AG04449 (cell line): ENCODE measurements around the gene LDHAL6A.

Source experiments
- CTCF ChIA-PET: fragments of 350-600 bp; formaldehyde crosslinking; extraction: SDS; loops from one replicate; lab custom pipeline; 2021; ENCODE audit warnings: antibody characterized with exemption; lab: Yijun Ruan, JAX
- POLR2A ChIA-PET: fragments of 400-600, 350-600 bp; formaldehyde crosslinking; extraction: SDS; loops from one replicate; lab custom pipeline; 2020; ENCODE audit warnings: antibody characterized with exemption, inconsistent platforms; lab: Yijun Ruan, JAX
- DNase-seq: peaks from one replicate; pipeline ENCODE4 v3.0.0-alpha.2; 2010; ENCODE audit warnings: low read depth, low spot score
- H3K4me3 ChIP-seq: 2 replicates; pipeline ENCODE4 v1.5.1; 2011; ENCODE audit warnings: low read depth, mild to moderate bottlenecking, control low read depth, low read length
- TF ChIP-seq, protein P1 (sequence below): IDR thresholded peaks from one replicate; pipeline ENCODE4 v1.5.1; 2011; ENCODE audit warnings: mild to moderate bottlenecking, moderate library complexity, low read length, control low read depth, inconsistent platforms; ENCODE audit not compliant: insufficient read depth; ENCODE audit errors: missing control alignments

The LDHAL6A gene

DNA sequence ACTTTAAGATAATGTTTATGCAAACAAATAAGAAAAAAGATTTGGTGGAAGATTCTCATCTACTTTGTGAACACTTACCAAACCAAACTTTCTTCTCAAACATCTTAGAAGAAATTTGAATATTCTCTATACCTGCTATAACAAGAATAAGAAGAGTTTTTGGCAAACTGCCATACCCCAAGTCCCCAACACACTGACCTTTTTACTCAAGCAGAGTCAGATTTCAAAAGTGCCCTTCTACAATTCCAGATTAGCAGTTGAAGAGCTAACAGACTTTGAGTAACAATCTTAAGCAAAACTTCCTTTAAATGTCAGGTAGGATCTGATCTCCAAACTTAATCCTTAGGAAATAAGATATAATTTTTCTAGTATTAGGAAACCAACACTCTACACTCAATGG, 37.2 kb downstream of the LDHAL6A start:
- ChIA-PET POLR2A (no interaction called here), CTCF (interaction anchor here (1.0 to 1.2 kb wide), 2 partner anchors 47 to 177 kb away, joined by 3 to 4 read pairs; no protein-coding TSS in a partner anchor)
- TF ChIP-seq, protein P1, sequence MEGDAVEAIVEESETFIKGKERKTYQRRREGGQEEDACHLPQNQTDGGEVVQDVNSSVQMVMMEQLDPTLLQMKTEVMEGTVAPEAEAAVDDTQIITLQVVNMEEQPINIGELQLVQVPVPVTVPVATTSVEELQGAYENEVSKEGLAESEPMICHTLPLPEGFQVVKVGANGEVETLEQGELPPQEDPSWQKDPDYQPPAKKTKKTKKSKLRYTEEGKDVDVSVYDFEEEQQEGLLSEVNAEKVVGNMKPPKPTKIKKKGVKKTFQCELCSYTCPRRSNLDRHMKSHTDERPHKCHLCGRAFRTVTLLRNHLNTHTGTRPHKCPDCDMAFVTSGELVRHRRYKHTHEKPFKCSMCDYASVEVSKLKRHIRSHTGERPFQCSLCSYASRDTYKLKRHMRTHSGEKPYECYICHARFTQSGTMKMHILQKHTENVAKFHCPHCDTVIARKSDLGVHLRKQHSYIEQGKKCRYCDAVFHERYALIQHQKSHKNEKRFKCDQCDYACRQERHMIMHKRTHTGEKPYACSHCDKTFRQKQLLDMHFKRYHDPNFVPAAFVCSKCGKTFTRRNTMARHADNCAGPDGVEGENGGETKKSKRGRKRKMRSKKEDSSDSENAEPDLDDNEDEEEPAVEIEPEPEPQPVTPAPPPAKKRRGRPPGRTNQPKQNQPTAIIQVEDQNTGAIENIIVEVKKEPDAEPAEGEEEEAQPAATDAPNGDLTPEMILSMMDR, result no peak
- H3K4me3 ChIP-seq, result no peak overlapping the region
- DNase-seq, result no peak

DNA sequence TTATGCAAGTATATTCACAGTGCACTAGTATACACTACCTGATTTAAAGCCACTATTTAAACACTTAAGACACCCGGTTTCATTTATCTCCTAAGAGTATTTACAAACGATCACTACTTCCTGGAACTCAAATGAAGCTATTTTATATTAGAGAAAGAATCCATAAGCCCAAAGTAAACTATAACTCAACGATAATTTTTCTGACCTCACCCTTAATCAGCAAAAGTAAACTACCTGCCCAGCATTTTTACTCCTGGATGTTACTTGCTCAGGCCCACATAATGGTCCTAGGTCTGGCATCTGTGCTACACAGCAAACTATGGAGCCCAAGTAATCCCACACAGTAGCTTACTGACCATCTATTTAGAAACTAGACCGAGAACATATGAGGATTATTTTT, 37.7 kb downstream of the LDHAL6A start:
- TF ChIP-seq, protein P1, result no peak
- ChIA-PET CTCF (interaction anchor here (1.0 to 1.2 kb wide), 2 partner anchors 47 to 177 kb away, joined by 3 to 4 read pairs; no protein-coding TSS in a partner anchor), POLR2A (no interaction called here)
- H3K4me3 ChIP-seq, result no peak overlapping the region
- DNase-seq, result no peak

DNA sequence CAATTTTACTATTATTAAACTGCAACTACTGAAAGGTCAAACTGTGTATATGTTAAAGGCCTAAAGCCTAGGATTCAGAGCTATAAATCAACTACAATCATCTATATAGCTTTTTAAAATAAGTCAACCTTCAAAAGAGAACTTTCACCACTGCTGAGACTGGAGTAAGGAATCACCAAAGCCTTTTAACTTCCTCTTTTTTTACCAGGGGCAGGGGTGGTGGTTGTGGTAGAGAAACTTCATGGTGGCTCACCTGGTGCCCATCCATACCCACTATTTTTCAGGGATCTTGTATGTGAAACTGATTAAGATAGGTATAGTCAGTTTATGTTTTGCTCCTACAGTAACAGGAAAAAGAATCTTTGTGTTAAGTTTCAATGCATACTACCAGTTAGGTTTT, 39.6 kb downstream of the LDHAL6A start:
- ChIA-PET CTCF (no interaction called here), POLR2A (interaction anchor here (0.5 kb wide), 1 partner anchor 100 kb away, joined by 3 read pairs; no protein-coding TSS in a partner anchor)
- H3K4me3 ChIP-seq, result no peak overlapping the region
- TF ChIP-seq, protein P1, result no peak
- no peak for DNase-seq

DNA sequence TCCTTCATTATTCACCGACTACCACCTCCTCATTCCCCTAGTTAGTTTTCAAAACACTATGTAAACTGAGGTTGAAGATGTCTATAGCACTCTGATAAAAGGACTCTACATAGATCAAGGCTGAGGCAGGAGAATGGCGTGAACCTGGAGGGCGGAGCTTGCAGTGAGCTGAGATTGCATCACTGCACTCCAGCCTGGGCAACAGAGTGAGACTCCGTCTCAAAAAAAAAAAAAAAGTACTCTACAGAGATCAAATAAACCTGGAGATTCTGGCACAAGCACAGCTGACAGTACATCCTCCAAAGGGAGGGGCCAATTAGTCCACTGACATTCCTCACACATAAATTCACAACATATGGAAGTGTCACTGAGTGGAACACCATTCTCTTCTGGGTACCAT, 40.0 kb downstream of the LDHAL6A start:
- TF ChIP-seq, protein P1, result no peak
- H3K4me3 ChIP-seq, result no peak overlapping the region
- POLR2A ChIA-PET, result interaction anchor here (0.5 kb wide), 1 partner anchor 100 kb away, joined by 3 read pairs; no protein-coding TSS in a partner anchor
- CTCF ChIA-PET, result no interaction called here
- DNase-seq, result no peak

DNA sequence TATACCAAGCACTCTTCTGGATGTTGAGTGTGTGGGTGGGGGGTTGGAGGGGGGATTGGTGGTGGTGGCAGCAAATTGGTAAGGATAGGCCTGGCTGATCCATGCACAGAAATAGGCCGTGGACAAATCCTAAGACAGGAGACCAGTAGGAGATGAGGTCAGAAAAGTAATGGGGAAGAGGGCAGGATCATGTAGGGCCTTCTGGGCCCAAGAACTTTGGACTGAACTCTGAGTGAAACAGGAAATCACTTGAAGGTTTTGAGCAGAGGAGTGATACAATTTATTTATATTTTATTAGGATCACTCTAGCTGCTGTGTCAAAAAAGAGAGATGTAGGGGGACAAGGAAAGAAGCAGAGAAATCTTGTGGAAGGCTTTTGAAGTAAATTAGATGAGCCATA, 42.4 kb downstream of the LDHAL6A start:
- POLR2A ChIA-PET, result no interaction called here
- DNase-seq, result no peak
- TF ChIP-seq, protein P1, result no peak
- CTCF ChIA-PET, result no interaction called here
- no peak overlapping the region for H3K4me3 ChIP-seq

DNA sequence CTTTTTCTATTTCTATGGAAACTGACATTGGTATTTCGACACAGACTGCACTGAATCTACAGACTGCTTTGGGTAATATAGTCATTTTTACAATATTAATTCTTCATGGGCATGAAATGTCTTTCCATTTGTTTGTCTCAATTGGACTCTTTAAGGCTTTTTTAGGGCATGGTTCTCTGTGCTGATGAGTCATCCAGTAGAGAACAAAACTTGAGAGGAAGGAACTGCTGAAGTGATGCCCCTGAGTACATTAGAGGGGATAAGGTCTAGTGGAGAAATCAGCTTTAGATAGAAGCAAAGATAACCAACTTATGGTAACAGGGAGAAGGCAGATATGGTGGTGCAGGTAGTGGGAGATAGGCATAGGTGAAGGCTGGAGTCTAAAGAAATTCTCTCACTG, 46.0 kb downstream of the LDHAL6A start:
- TF ChIP-seq, protein P1, result no peak
- ChIA-PET CTCF (interaction anchor here (0.7 to 0.9 kb wide), 2 partner anchors 9 to 11 kb away, joined by 3 to 5 read pairs; no protein-coding TSS in a partner anchor), POLR2A (no interaction called here)
- DNase-seq, result no peak
- no peak overlapping the region for H3K4me3 ChIP-seq
